GM12878 (cell line): ENCODE results near the gene TRPV3. TPM values are rescaled to one million over a fixed set of nuclear protein-coding genes. Genes with fewer than 3 reads are reported as not detected.
A peak's percentile ranks its signal among the peaks of the same experiment; 100 is the strongest.

Experiments used
- BCL11A ChIP-seq: IDR thresholded peaks from 2 replicates; pipeline ENCODE4 v1.6.1; 2011; ENCODE audit warnings: low read depth, low read length
- ESRRA ChIP-seq: IDR thresholded peaks from 2 replicates; pipeline ENCODE4 v1.6.1; 2012; ENCODE audit warnings: mild to moderate bottlenecking, low read length, improper control_type of control experiment
- MYB ChIP-seq: fragments of 150-350 bp; IDR thresholded peaks from 2 replicates; pipeline ENCODE4 v1.6.1; 2014; ENCODE audit warnings: mild to moderate bottlenecking, low read depth, low read length, borderline replicate concordance
- POLR2A ChIP-seq: IDR thresholded peaks from 2 replicates; pipeline ENCODE4 v1.6.1; 2011; ENCODE audit warnings: low read depth, mild to moderate bottlenecking, low read length
- REST ChIP-seq: IDR thresholded peaks from 2 replicates; pipeline ENCODE4 v1.6.1; 2012; ENCODE audit warnings: mild to moderate bottlenecking, low read depth, low read length
- SIX5 ChIP-seq: IDR thresholded peaks from 2 replicates; pipeline ENCODE4 v1.6.1; 2011; ENCODE audit warnings: mild to moderate bottlenecking, low read depth, low read length, moderate library complexity; ENCODE audit not compliant: severe bottlenecking
- ZBED1 ChIP-seq: IDR thresholded peaks from 2 replicates; pipeline ENCODE4 v1.6.1; 2016; ENCODE audit warnings: borderline replicate concordance
- ZNF384 ChIP-seq: IDR thresholded peaks from 2 replicates; pipeline ENCODE4 v1.6.1; 2012; ENCODE audit warnings: low read depth, mild to moderate bottlenecking, low read length, improper control_type of control experiment, borderline replicate concordance
- polyA plus RNA-seq, 11 experiments: library from polyadenylated mRNA; depleted of rRNA in 4 of 11; unstranded in 6 of 11; stranded (reverse) in 5 of 11; fragments of >200 nt; fragmentation: Nextera tagmentation in 4 of 11; fragmentation: Illumina TruSeq in 1 of 11; extraction: Ambion mirVana in 4 of 11; extraction: Trizol in 1 of 11; gene quantifications; 1 replicate in 1 of 11; 2 replicates in 10 of 11; pipeline versions ENCODE4 v1.2.1 to v1.2.3, GENCODE V29; 2011 to 2016; ENCODE audit warnings: inconsistent platforms in 2 of 11, missing spikeins in 2 of 11, low read depth in 1 of 11
- total RNA-seq, 4 experiments: library from RNA; depleted of rRNA in 3 of 4; stranded (reverse); fragments of >200 nt in 3 of 4; fragmentation: Illumina TruSeq in 1 of 4; extraction: Trizol in 1 of 4; gene quantifications; 2 replicates each; pipeline versions ENCODE4 v1.2.1 to v1.2.3, GENCODE V29; 2013 to 2021

TRPV3 gene
- total and polyA plus RNA-seq, 10 of the 15 experiments (the other 5 are each of a cell fraction or from before 2014, with no cell fraction given) = 0.52 to 12.0 (median 2.7) TPM

GRCh38 chr17:3558603-3559269, 1.1 kb upstream of the TRPV3 start (continued):
- no peak for TF ChIP-seq REST
- 0 out of 2 replicates have a peak, but pooled peaks have one; percentile 49 for TF ChIP-seq MYB
- no peak for TF ChIP-seq ESRRA
- TF ChIP-seq BCL11A = peak; percentile 62
- no peak for TF ChIP-seq SIX5
- TF ChIP-seq ZBED1 = peak; percentile 93; the same call in 1 of the 2 replicates
- peak; percentile 97 for TF ChIP-seq POLR2A
- no peak for TF ChIP-seq ZNF384
